Skeletal muscle cell (primary cell): ENCODE results near the gene ALDH16A1.

Source experiments
- DNase-seq: peaks from one replicate; pipeline ENCODE4 v3.0.0-alpha.2; 2010; ENCODE audit warnings: low read depth
- H3K4me3 ChIP-seq: 2 replicates; pipeline ENCODE4 v1.5.1; 2011; ENCODE audit warnings: low read depth, mild to moderate bottlenecking, control low read depth, low read length, moderate library complexity

The ALDH16A1 gene

DNA sequence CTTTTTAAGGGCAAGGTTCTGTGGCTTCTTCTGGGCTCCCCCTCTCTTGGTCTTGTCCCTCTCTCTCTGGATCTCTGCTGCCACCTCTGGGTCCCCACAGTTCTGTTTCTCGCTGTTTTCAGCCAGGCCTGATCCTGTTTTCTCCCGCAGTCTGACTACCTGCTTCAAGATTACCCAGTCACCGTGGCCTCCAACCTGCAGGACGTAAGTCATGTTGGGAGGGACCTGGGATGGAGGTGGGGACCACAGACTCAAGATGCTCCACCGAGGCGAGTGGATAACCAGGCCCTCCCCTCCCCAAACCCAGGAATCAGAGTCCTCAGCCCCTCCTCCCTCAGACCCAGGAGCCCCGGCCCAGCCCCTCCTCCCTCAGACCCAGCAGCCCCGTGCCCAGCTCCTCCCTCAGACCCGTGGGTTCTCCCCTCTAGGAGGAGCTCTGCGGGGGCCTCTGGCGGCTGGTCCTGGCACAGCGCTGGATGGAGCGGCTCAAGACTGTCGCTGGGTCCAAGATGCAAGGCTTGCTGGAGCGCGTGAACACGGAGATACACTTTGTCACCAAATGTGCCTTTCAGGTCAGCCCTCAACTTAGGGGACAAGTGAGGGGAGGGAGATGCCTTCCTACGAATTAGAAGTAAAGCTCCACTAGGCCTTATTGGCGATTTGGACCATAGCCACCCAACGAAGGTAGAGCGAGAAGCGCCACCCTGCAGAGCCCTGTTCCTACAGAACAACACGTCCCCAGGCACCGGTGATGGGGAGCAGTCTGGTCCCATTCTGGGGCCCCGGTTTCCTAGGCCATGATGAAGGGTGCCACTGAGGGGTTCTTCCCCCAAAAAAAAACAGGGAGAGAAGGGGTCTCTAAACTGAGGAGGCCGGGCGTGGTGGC, 23.2 kb downstream of the ALDH16A1 start:
- no peak overlapping the region for H3K4me3 ChIP-seq
- DNase-seq, result no peak

DNA sequence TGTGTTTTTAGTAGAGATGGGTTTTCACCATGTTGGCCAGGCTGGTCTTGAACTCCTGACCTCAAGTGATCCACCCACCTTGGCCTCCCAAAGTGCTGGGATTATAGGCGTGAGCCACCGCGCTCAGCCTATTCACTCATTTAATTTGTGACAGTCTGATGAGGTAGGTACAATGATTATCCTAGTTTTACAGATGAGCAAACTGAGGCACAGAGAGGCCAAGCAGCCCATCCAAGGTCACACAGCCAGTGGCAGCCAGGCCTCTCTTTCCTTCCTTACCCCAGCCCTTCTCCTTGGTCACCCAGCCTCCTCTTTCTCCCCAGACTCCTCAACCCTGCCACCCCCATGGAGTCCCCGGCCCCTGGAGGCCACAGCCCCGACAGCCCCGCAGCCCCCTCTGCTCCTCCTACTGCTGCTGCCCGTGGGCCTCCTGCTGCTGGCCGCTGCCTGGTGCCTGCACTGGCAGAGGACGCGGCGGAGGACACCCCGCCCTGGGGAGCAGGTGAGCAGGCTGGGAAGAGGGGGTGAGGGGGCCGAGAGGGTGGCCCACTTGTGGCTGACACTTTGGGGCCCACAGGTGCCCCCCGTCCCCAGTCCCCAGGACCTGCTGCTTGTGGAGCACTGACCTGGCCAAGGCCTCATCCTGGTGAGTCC, 27.1 kb downstream of the ALDH16A1 start:
- DNase-seq, result no peak
- H3K4me3 ChIP-seq, result no peak overlapping the region

DNA sequence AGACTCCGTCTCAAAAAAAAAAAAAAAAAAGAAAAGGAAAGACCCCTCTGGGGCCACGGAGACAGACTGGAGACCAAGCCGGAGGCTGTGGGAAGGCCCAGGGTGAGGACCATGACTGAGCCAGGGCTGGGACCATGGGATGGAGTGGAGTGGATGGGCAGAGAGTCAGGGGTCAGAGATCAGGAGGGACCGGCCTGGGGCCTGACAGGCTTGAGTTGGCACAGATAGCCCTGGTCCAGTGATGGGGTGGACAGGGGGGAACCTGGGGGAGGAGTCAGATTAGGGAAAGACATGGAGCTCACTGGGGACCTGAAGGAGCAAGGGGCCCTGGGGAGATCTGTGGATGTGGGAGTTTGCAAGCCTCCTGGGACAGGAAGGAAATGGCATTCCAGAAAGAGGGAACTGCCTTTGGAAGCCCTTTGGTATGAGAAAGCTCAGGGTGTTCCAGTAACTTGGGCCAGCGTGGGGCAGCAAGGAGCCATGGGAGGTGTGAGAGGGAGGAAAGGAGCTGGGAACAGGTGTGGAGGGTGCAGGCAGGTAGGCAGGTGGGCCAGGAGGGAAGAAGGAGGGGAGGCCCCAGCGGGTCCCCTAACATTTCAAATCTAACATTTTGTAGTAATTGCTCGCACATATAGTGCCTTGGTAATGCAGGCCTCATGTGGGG, 28.1 kb downstream of the ALDH16A1 start:
- DNase-seq, result no peak
- H3K4me3 ChIP-seq, result no peak overlapping the region

DNA sequence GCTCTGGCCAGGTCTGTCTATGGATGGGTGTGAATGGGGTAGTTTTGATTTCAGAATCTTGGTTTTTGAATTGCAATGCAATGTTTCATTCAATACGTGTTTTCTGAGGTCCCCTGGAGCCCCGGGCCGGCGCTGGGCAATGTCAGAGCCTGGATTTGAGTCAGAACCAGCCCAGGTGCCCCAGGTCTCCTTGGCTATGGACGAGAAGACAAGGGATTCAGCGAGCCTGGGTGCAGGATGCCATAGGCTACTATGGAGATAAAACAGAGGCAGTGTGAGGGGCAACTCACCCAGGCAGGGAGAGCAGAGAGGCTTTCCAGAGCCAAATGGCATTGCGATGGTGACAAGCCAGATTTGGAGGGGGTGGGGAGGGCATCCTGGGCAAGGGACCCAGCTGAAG, 33.2 kb downstream of the ALDH16A1 start:
- H3K4me3 ChIP-seq, result no peak overlapping the region
- DNase-seq, result no peak

DNA sequence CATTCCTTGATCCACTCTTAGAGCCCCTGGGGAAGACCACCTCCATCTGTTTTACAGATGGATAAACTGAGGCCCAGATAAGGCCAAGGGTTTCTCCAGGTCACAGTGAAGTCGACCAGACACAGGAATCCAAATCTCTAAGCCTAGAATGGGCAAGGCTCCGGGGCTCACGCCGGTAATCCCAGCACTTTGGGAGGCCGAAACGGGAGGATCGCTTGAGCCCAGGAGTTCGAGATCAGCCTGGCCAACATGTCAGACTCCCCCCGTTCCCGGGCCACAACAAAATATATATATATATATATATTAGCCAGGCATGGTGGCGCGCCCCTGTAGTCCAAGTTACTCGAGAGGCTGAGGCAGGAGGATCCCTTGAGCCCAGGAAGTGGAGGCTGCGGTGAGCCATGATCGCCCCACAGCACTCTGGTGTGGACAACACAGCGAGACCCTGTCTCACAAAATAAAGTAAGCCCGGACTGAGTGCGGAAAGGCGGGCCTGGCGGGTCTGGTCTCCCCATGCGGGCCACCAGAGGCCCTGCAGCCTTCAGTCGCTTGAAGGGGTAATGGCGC, 33.8 kb downstream of the ALDH16A1 start:
- H3K4me3 ChIP-seq, result no peak overlapping the region
- no peak for DNase-seq

DNA sequence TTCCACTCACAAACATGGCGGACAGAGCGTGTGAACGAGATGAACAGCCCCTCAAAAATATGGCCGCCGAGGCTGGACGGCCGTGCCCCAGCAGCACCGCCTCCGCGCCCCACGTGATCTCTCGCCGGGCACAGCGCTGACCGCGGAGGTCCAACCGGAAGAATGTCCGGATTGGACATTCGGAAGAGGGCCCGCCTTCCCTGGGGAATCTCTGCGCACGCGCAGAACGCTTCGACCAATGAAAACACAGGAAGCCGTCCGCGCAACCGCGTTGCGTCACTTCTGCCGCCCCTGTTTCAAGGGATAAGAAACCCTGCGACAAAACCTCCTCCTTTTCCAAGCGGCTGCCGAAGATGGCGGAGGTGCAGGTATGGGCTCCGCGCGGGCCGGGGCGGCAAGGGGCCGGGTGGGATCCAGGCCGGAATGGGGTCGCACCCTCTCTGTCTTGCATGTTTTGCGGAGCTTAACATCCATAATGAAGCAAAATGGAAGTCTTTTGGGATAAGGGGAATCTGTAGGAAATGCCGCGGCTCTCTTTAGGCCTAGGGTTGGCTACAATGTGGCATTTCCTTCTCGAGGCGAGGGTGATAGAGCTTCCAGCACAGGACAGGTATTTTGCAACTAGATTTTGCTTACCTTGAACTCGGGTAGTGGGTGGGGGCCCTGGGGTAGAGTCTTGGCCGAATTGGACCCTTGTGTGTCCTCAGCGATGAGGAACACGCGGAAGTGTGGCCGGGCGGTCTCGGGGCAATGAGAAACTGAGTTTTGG, 34.4 kb downstream of the ALDH16A1 start, which contains the start of gene RPL13A:
Gene RPL13A (plus strand): TSS at position 332 of the 769 bp plus-strand sequence. CDS start 22 bp downstream, at position 354.
- peak within 1 kb of the TSS; percentile 99 for H3K4me3 ChIP-seq
- DNase-seq, result peak; percentile 97

DNA sequence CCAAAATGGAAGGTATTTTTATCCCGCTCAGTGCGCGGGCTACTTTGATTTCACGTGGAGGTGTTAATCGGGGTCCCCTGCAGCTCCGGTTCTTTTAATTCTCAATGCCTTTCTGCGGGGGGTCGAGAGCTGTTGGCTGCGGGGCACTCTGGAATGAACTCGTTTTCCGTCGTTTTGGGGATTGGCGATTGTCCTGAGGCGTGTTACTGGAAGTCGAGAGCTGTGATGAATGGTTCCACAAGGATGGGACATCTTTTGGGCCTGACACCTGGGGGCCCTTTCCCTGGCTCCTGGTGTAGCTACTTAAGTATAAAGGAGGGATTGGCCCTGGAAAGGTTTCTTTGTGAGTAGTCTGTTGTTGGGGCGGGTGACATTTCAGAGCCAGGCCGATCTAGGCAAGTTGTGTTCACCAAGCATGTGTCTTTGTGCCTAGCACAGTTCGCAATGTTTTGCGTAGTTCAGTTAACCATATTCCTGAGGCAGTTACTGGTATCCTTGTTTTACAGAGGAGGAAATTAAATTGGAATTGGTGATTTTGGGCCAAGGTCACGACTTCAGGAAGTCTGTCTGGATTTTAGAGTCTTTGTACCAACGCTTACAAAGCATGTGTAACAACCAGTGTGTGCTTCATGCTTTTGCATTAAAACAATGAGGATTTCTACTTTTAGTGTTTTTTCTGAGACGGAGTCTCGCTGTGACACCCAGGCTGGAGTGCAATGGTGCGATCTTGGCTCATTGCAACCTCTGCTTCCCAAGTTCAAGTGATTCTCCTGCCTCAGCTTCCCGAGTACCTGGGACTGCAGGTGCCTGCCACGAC, 35.2 kb downstream of the ALDH16A1 start:
- H3K4me3 ChIP-seq, result peak overlapping the region; percentile 99
- DNase-seq, result no peak

DNA sequence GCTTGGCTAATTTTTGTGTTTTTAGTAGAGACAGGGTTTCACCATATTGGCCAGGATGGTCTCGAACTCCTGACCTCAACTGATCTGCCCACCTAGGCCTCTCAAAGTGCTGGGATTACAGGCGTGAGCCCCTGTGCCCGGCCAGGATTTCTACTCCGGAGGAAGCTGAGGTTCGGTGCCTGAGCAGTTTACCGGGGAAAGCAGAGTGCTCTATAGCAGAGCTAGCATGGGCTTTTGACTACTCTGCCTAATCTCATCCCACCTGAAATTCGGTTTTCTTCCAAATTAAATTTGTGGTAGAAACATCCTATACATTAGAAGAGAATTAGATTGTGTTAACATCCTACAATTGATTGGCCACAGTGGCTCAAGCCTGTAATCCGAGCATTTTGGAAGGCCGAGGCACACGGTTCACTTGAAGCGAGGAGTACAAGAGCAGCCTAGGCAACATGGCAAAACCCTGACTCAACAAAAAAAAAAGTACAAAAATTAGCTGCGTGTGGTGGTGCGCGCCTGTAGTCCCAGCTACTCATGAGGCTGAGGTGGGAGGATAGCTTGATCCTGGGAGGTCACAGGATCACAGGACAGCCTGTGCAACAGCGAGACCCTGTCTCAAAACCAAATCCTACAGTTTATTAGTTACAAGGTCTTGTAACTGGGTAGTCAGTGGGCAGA, 36.0 kb downstream of the ALDH16A1 start:
- DNase-seq, result no peak
- peak overlapping the region; percentile 99 for H3K4me3 ChIP-seq

DNA sequence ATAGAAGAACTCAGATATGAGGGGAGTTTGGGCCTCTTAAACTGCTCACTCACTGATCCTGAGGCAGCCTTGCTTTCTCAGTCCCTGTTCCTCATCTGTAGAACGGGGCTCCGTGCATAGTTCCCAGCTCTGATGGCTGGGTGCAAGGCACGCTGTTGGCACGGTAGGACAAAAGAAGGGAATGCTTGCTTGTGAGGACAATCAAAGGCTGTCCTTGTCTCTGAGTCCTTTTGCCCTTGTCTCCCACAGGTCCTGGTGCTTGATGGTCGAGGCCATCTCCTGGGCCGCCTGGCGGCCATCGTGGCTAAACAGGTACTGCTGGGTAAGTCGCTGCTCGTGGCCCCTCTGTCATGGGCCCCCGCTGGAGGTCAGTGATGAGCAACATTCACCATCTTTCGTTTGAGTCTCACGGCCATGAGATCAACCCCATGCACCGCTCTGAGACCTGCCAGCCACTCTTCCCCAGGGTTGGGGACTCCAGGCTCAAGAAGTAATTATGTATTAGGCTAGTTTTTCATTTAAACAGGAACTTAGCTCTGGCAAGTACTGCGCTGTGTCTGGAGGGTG, 36.7 kb downstream of the ALDH16A1 start:
- H3K4me3 ChIP-seq, result peak overlapping the region; percentile 99

DNA sequence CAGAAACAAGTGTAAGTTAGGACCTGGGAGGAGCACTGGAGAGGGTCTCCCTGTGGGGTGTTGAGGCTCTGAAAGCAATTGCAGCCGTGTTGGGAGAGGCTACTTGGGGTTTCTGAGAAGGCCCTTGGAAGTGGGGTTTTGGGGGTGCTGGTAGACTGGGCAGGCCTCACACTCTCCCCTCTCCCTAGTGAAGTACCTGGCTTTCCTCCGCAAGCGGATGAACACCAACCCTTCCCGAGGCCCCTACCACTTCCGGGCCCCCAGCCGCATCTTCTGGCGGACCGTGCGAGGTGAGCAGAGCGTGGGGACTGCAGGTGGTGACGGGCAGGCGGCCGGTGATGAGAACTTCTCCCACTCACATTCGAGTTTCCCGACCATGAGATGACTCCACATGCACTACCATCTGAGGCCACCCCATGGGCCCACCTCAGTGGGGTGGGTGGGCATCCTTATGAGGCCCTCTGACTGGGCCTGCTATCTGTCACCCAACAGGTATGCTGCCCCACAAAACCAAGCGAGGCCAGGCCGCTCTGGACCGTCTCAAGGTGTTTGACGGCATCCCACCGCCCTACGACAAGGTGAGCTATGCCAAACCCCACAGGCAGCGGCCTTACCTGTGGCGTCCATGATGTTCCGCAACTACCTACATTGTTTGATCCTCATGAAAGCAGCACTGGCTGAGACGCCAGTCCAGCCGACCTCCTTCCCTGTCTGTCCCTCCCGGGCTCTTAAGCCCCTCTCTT, 37.4 kb downstream of the ALDH16A1 start:
- H3K4me3 ChIP-seq, result no peak overlapping the region
- no peak for DNase-seq

More for the DNA sequence above, 36.7 kb downstream of the ALDH16A1 start:
- DNase-seq, result no peak

DNA sequence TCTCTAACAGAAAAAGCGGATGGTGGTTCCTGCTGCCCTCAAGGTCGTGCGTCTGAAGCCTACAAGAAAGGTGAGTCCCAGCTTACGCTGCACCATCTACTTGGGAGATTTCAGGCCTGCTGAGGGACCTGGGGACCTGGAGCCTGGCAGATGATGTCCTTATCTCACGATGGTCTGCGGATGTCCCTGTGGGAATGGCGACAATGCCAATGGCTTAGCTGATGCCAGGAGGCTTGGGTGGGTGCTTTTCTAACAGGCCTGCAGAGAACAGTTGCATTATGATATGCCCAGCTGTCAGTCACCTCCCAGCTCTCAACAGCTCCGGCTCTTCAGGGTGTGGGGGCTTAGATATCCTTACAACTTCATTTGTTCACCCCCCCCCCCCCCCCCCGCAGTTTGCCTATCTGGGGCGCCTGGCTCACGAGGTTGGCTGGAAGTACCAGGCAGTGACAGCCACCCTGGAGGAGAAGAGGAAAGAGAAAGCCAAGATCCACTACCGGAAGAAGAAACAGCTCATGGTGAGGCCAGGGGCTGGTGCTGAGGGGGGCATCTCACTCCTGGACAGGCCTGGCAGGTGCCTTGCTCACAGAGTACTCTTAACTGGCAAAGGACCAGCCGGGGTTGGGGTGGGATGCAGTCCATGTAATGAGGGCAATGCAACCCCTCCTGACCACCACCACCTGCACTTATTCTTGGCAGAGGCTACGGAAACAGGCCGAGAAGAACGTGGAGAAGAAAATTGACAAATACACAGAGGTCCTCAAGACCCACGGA, 38.2 kb downstream of the ALDH16A1 start:
- H3K4me3 ChIP-seq, result no peak overlapping the region
- no peak for DNase-seq

DNA sequence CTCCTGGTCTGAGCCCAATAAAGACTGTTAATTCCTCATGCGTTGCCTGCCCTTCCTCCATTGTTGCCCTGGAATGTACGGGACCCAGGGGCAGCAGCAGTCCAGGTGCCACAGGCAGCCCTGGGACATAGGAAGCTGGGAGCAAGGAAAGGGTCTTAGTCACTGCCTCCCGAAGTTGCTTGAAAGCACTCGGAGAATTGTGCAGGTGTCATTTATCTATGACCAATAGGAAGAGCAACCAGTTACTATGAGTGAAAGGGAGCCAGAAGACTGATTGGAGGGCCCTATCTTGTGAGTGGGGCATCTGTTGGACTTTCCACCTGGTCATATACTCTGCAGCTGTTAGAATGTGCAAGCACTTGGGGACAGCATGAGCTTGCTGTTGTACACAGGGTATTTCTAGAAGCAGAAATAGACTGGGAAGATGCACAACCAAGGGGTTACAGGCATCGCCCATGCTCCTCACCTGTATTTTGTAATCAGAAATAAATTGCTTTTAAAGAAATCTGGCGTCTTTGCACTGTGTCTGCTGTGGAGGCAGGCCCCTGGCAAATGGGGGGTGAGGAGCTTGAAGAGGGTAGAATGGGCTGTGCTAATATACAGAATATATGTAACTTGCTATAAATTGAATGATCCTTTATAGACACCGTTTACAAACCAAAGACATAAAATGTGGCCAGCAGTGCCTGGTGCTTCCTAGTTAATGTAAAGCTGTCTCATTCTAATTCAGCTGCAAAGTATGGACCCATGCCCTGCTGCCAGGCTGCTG, 39.0 kb downstream of the ALDH16A1 start:
- DNase-seq, result no peak
- H3K4me3 ChIP-seq, result no peak overlapping the region

DNA sequence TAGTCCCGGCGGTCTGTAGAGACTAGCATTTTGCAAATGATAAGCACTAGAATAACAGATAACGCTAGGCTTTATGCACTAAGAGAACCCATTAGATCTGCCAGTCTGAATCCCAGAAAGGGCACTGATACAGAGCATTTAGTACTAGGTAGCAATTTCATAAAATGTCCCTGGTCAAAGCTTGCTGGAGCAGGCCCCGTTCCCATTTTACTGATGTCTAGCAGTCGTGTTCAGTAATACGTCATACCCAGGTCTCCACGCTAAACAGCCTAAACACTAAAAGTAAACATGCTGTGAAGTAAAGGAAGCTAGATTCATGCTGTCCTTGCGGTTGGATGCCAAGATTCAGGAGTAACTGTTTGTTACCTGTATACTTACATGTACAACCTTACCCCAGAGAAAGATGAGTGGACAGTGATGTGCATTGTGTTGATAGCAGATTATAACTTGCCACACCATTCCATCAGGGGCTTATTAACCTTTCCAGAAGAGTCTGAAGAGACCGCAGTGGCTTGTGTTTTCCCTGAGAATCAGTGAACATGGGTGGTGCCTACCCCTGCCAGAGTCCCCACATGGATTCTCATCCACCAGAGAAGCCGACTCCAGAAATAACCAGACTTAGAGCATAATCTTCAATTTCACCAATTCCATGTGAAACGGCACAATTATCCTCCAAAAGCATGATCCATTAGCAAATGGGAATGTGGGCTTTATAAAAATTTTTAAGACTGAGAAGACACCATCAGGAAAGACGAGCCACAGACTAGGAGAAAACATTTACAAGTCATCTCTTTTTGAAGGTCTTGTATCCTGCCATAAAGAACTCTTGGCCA, 39.8 kb downstream of the ALDH16A1 start:
- DNase-seq, result no peak
- no peak overlapping the region for H3K4me3 ChIP-seq

DNA sequence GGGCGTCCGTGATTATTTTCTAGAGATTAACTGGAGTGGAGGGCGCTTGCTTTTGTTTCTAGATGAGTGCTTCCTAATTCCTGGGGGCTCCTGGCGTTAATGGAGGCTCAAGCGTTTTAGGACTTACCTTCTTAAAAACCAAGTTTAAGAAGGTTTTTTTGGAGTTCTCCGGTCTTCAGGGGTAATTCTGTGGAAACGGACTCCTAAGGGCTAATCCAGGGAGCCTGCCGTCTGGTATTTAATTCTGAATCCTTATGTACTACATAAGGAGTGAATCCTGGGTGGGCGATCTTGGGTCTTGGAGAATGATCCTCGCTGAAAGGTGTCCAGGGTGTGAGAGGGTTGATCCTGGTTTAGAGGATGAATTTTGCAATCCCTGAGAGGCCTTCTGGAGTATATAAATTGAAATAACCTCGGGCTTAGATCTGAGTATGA, 43.6 kb downstream of the ALDH16A1 start:
- peak overlapping the region; percentile 85 for H3K4me3 ChIP-seq
- DNase-seq, result no peak
